C1 segment of cervical spinal cord (tissue), 14 donors: ENCODE data around the gene FOLR2.
"Not testable (repeated sequence)": the region's sequence is repeated elsewhere in the genome, so short reads cannot be mapped to it uniquely, and the experiment has no call there.

Experiments used
- DNase-seq, 14 donors: peaks; one replicate each; lab custom pipeline; 2025; lab: John Stamatoyannopoulos, UW

FOLR2 gene

GRCh38 chr11:72206794-72207193 is 9.8 kb upstream of the FOLR2 start:
- DNase-seq: not testable (repeated sequence)

GRCh38 chr11:72208281-72208680 is 8.3 kb upstream of the FOLR2 start:
- DNase-seq: no peak

- no peak for DNase-seq
These were observed 7.5 kb upstream of the FOLR2 start for GRCh38 chr11:72209101-72209500.

GRCh38 chr11:72217841-72218240 is 1.2 kb downstream of the FOLR2 start:
- DNase-seq: no peak

GRCh38 chr11:72218251-72218745 is 1.7 kb downstream of the FOLR2 start:
- no peak for DNase-seq

GRCh38 chr11:72220696-72221363 is 4.2 kb downstream of the FOLR2 start:
- no peak for DNase-seq

- DNase-seq: no peak
These were observed 4.9 kb downstream of the FOLR2 start for GRCh38 chr11:72221386-72222075.

GRCh38 chr11:72222106-72222891 is 5.7 kb downstream of the FOLR2 start:
- no peak for DNase-seq

- peak; percentile 19 to 89 (median 71) for DNase-seq
These were observed 6.5 kb downstream of the FOLR2 start for GRCh38 chr11:72222907-72223614.

- peak in 12 of 14 donors; percentile 11 to 84 (median 65) for DNase-seq
These were observed 7.3 kb downstream of the FOLR2 start for GRCh38 chr11:72223615-72224563.

GRCh38 chr11:72224564-72225410 is 8.2 kb downstream of the FOLR2 start, which contains the start of gene INPPL1:
INPPL1 (plus strand) TSS chr11:72224767; CDS start chr11:72224985, 218 bp downstream.
- DNase-seq: peak in 3 of 14 donors; percentile 53 to 63 (median 55)

- DNase-seq: no peak
These were observed 8.9 kb downstream of the FOLR2 start for GRCh38 chr11:72225411-72225951.

GRCh38 chr11:72226701-72227100 is 10.1 kb downstream of the FOLR2 start:
- no peak for DNase-seq

GRCh38 chr11:72227316-72228228 is 11.0 kb downstream of the FOLR2 start:
- DNase-seq: peak in 2 of 14 donors; percentile 17 to 20

GRCh38 chr11:72228229-72228843 is 11.7 kb downstream of the FOLR2 start:
- no peak for DNase-seq

GRCh38 chr11:72228844-72229231 is 12.2 kb downstream of the FOLR2 start:
- no peak for DNase-seq

- DNase-seq: no peak
These were observed 12.8 kb downstream of the FOLR2 start for GRCh38 chr11:72229336-72229924.
